Activated CD4-positive, alpha-beta T cell treated with anti-CD3 and anti-CD28 coated beads, Interleukin-2, amount 50 U/mL, for 4 hours (primary cell): ENCODE data around the gene AP2S1.
A peak's percentile ranks its signal among the peaks of the same experiment; 100 is the strongest.
"Not testable (repeated sequence)": the region's sequence is repeated elsewhere in the genome, so short reads cannot be mapped to it uniquely, and the experiment has no call there.

ENCODE experiments used
- DNase-seq, 2 experiments: peaks; one replicate each; pipeline ENCODE4 v3.0.0-alpha.2; 2020

Gene AP2S1

GRCh38 chr19:46850228-46851203 is at the start of gene AP2S1:
Gene AP2S1, minus strand, starts transcription at chr19:46850846. Its CDS starts 80 bp downstream, at chr19:46850766.
- DNase-seq = peak; percentile 91 to 93

- DNase-seq = no peak
Observed at GRCh38 chr19:46900341-46900740, 49.7 kb upstream of the AP2S1 start.

- DNase-seq = no peak
Observed at GRCh38 chr19:46898731-46899130, 48.1 kb upstream of the AP2S1 start.

GRCh38 chr19:46896076-46896794 is 45.6 kb upstream of the AP2S1 start:
- DNase-seq = no peak

GRCh38 chr19:46892252-46893179 is 41.9 kb upstream of the AP2S1 start:
- DNase-seq = no peak

GRCh38 chr19:46890423-46891170 is 40.0 kb upstream of the AP2S1 start:
- DNase-seq = no peak

- DNase-seq = no peak
Observed at GRCh38 chr19:46887240-46887782, 36.7 kb upstream of the AP2S1 start.

GRCh38 chr19:46886546-46887239 is 36.0 kb upstream of the AP2S1 start:
- DNase-seq = no peak

GRCh38 chr19:46885411-46885810 is 34.8 kb upstream of the AP2S1 start:
- no peak for DNase-seq

- not testable (repeated sequence) for DNase-seq
Observed at GRCh38 chr19:46882751-46883150, 32.1 kb upstream of the AP2S1 start.

GRCh38 chr19:46882034-46882433 is 31.4 kb upstream of the AP2S1 start:
- no peak for DNase-seq

GRCh38 chr19:46881092-46881491 is 30.4 kb upstream of the AP2S1 start:
- DNase-seq = no peak

GRCh38 chr19:46880431-46880830 is 29.8 kb upstream of the AP2S1 start:
- DNase-seq = no peak

GRCh38 chr19:46878613-46879375 is 28.1 kb upstream of the AP2S1 start:
- no peak for DNase-seq

GRCh38 chr19:46875657-46876056 is 25.0 kb upstream of the AP2S1 start:
- no peak for DNase-seq

- no peak for DNase-seq
Observed at GRCh38 chr19:46875234-46875633, 24.6 kb upstream of the AP2S1 start.

GRCh38 chr19:46872967-46873366 is 22.3 kb upstream of the AP2S1 start:
- DNase-seq = no peak

GRCh38 chr19:46871173-46871572 is 20.5 kb upstream of the AP2S1 start:
- DNase-seq = not testable (repeated sequence)

GRCh38 chr19:46868025-46868802 is 17.6 kb upstream of the AP2S1 start:
- DNase-seq = no peak
